Gastroesophageal sphincter (tissue), 3 donors: ENCODE data around the gene KMT2C.

Source experiments
- CTCF ChIP-seq, 4 experiments: fragments of 200-600 bp in 2 of 4; fragments of 450-650 bp in 2 of 4; sonication (generic) in 1 of 4; IDR thresholded peaks; one replicate each; pipeline ENCODE4 v1.5.1; 2017 to 2019; ENCODE audit warnings: antibody characterized with exemption in 4 of 4, mild to moderate bottlenecking in 2 of 4, moderate library complexity in 2 of 4
- EP300 ChIP-seq: sonication (generic); formaldehyde crosslinking; IDR thresholded peaks from one replicate; pipeline ENCODE4 v1.6.1; 2017; ENCODE audit warnings: antibody characterized with exemption, mild to moderate bottlenecking

GRCh38 chr7:152442330-152442835 is 6.6 kb upstream of the KMT2C start:
- TF ChIP-seq EP300 (no peak), CTCF (IDR thresholded peaks at IDR 0.05) (no peak)
